Gastrocnemius medialis (tissue), 4 donors: Measurements from ENCODE around the gene NOD2.

Experiments
- POLR2A ChIP-seq, 2 donors: fragments of 450-650 bp; IDR thresholded peaks; one replicate each; pipeline ENCODE4 v1.6.1; 2017; ENCODE audit warnings: antibody characterized with exemption in 2 of 2, mild to moderate bottlenecking in 2 of 2, moderate library complexity in 2 of 2
- TF ChIP-seq, protein P1 (sequence below), 5 experiments: fragments of 450-650 bp in 3 of 5; fragments of 200-600 bp in 2 of 5; sonication (generic) in 2 of 5; IDR thresholded peaks in 4 of 5; conservative IDR thresholded peaks in 1 of 5; 1 replicate in 4 of 5; 2 replicates in 1 of 5; pipeline ENCODE4 v1.5.1; 2016 to 2019; ENCODE audit warnings: antibody characterized with exemption in 5 of 5, mild to moderate bottlenecking in 3 of 5, moderate library complexity in 3 of 5

- TF ChIP-seq, protein P1, sequence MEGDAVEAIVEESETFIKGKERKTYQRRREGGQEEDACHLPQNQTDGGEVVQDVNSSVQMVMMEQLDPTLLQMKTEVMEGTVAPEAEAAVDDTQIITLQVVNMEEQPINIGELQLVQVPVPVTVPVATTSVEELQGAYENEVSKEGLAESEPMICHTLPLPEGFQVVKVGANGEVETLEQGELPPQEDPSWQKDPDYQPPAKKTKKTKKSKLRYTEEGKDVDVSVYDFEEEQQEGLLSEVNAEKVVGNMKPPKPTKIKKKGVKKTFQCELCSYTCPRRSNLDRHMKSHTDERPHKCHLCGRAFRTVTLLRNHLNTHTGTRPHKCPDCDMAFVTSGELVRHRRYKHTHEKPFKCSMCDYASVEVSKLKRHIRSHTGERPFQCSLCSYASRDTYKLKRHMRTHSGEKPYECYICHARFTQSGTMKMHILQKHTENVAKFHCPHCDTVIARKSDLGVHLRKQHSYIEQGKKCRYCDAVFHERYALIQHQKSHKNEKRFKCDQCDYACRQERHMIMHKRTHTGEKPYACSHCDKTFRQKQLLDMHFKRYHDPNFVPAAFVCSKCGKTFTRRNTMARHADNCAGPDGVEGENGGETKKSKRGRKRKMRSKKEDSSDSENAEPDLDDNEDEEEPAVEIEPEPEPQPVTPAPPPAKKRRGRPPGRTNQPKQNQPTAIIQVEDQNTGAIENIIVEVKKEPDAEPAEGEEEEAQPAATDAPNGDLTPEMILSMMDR (IDR thresholded peaks at IDR 0.05 in 4 of 5, conservative IDR thresholded peaks at IDR 0.05 in 1 of 5) = no peak
- TF ChIP-seq POLR2A (IDR thresholded peaks at IDR 0.05) = no peak
These were observed 47.9 kb downstream of the NOD2 start for GRCh38 chr16:50741225-50741780.
